ENCODE measurements around the gene AKAP14.
"Not testable (repeated sequence)": the region's sequence is repeated elsewhere in the genome, so short reads cannot be mapped to it uniquely, and the experiment has no call there.

The AKAP14 gene

GRCh38 chrX:119895843-119896326 lies at the start of gene AKAP14:
AKAP14 (plus strand) TSS chrX:119895893; CDS start chrX:119903224, 7,331 bp downstream.
- DNase-seq (ENCODE audit: low read depth), result peak; percentile 24

GRCh38 chrX:119852382-119853353 lies 43.0 kb upstream of the AKAP14 start, which contains the start of gene UPF3B:
UPF3B (minus strand) TSS chrX:119852963; CDS start chrX:119852928, 35 bp downstream.
- DNase-seq (ENCODE audit: low read depth), result peak; percentile 98

GRCh38 chrX:119853444-119853843 lies 42.2 kb upstream of the AKAP14 start:
- no peak for DNase-seq (ENCODE audit: low read depth)

- peak; percentile 22 for DNase-seq (ENCODE audit: low read depth)
Measured at GRCh38 chrX:119870626-119871131, 25.0 kb upstream of the AKAP14 start.

GRCh38 chrX:119871245-119871598 lies 24.5 kb upstream of the AKAP14 start:
- no peak for DNase-seq (ENCODE audit: low read depth)

GRCh38 chrX:119871599-119872395 lies 23.9 kb upstream of the AKAP14 start, which contains the start of the genes NDUFA1 and RNF113A:
NDUFA1 (plus strand) TSS chrX:119871832; CDS start chrX:119871912, 80 bp downstream.
RNF113A (minus strand) TSS chrX:119871733; CDS start chrX:119871613, 120 bp downstream.
- DNase-seq (ENCODE audit: low read depth), result peak; percentile 85

- DNase-seq (ENCODE audit: low read depth), result no peak
Measured at GRCh38 chrX:119878740-119879139, 17.0 kb upstream of the AKAP14 start.

- no peak for DNase-seq (ENCODE audit: low read depth)
Measured at GRCh38 chrX:119880076-119880475, 15.6 kb upstream of the AKAP14 start.

GRCh38 chrX:119880552-119881437 lies 14.9 kb upstream of the AKAP14 start:
- DNase-seq (ENCODE audit: low read depth), result peak; percentile 63

GRCh38 chrX:119885554-119886428 lies 9.9 kb upstream of the AKAP14 start:
- DNase-seq (ENCODE audit: low read depth), result peak; percentile 14

GRCh38 chrX:119887721-119888425 lies 7.8 kb upstream of the AKAP14 start:
- DNase-seq (ENCODE audit: low read depth), result peak; percentile 48

- DNase-seq (ENCODE audit: low read depth), result not testable (repeated sequence)
Measured at GRCh38 chrX:119890626-119891025, 5.1 kb upstream of the AKAP14 start.

GRCh38 chrX:119891961-119892692 lies 3.6 kb upstream of the AKAP14 start:
- not testable (repeated sequence) for DNase-seq (ENCODE audit: low read depth)

GRCh38 chrX:119899125-119899524 lies 3.4 kb downstream of the AKAP14 start:
- no peak for DNase-seq (ENCODE audit: low read depth)

- no peak for DNase-seq (ENCODE audit: low read depth)
Measured at GRCh38 chrX:119900976-119901375, 5.3 kb downstream of the AKAP14 start.

GRCh38 chrX:119916310-119916709 lies 20.6 kb downstream of the AKAP14 start:
- DNase-seq (ENCODE audit: low read depth), result no peak

GRCh38 chrX:119917877-119918276 lies 22.2 kb downstream of the AKAP14 start:
- no peak for DNase-seq (ENCODE audit: low read depth)

- no peak for DNase-seq (ENCODE audit: low read depth)
Measured at GRCh38 chrX:119919835-119920585, 24.3 kb downstream of the AKAP14 start.

Measured in iris pigment epithelial cell (primary cell).